Ovary (tissue), 3 donors: ENCODE data around the gene OR51A7.

Source experiments
- CTCF ChIP-seq, 3 donors: fragments of 450-650 bp in 2 of 3; fragments of 200-600 bp in 1 of 3; IDR thresholded peaks; one replicate each; pipeline versions ENCODE4 v1.5.1 to v1.8.0; 2016 to 2022; ENCODE audit warnings: antibody characterized with exemption in 3 of 3, mild to moderate bottlenecking in 1 of 3
- EP300 ChIP-seq: sonication (generic); formaldehyde crosslinking; IDR thresholded peaks from one replicate; pipeline ENCODE4 v1.6.1; 2017; ENCODE audit warnings: antibody characterized with exemption
- POLR2A ChIP-seq: fragments of 450-650 bp; IDR thresholded peaks from one replicate; pipeline ENCODE4 v1.6.1; 2017; ENCODE audit warnings: antibody characterized with exemption, mild to moderate bottlenecking, moderate library complexity
- donor health status: DM: no; HTN: no; CAD: no.

DNA sequence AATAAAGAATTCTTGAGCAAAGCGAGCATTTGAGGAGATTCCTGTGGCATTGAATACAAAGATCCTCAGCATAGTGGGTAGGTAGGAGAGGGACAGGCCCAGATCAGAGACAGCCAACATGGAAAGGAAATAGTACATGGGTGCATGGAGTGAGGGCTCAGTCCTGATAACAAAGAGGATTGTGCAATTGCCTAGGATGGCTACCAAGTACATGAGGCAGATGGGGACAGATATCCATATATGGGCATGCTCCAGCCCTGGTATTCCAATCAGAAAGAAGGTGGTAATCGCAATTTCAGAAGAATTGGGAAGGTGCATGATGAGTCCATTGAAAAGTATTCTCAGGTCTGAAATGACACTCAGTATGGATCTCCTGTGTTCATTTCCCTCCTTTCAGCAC lies 13.3 kb upstream of the OR51A7 start:
- TF ChIP-seq CTCF (IDR thresholded peaks at IDR 0.05) (no peak), EP300 (no peak), POLR2A (no peak)
